ENCODE measurements around the gene HORMAD2. TPM values are rescaled to one million over a fixed set of nuclear protein-coding genes. Genes with fewer than 3 reads are reported as not detected.

Gene HORMAD2
- total RNA-seq, 1 donor from 2014 or later: not detected

GRCh38 chr22:30182815-30183214 is 102.6 kb downstream of the HORMAD2 start:
- intact Hi-C loops (cut with DNase I): no loop called here
- DNase-seq (ENCODE audit: missing footprints) (no peak), ATAC-seq (no peak)

- ATAC-seq (no peak), DNase-seq (ENCODE audit: missing footprints) (no peak)
- intact Hi-C loops (cut with DNase I): no loop called here
Measured at GRCh38 chr22:30183271-30183670, 103.0 kb downstream of the HORMAD2 start.

GRCh38 chr22:30183861-30184278 is 103.6 kb downstream of the HORMAD2 start:
- ATAC-seq (no peak), DNase-seq (ENCODE audit: missing footprints) (no peak)
- intact Hi-C loops (cut with DNase I): no loop called here

- no peak for ATAC-seq
- intact Hi-C loops (cut with DNase I): no loop called here
Measured at GRCh38 chr22:30185129-30185528, 104.9 kb downstream of the HORMAD2 start.

GRCh38 chr22:30185549-30185948 is 105.3 kb downstream of the HORMAD2 start:
- no peak for ATAC-seq
- no peak for DNase-seq (ENCODE audit: missing footprints)
- intact Hi-C loops (cut with DNase I): no loop called here

More at GRCh38 chr22:30185129-30185528, 104.9 kb downstream of the HORMAD2 start:
- no peak for DNase-seq (ENCODE audit: missing footprints)

- DNase-seq (ENCODE audit: missing footprints): no peak
- ATAC-seq: no peak
- intact Hi-C loops (cut with DNase I): no loop called here
Measured at GRCh38 chr22:30186041-30186440, 105.8 kb downstream of the HORMAD2 start.

- no peak for ATAC-seq
- intact Hi-C loops (cut with DNase I): no loop called here
Measured at GRCh38 chr22:30186510-30186909, 106.2 kb downstream of the HORMAD2 start.

GRCh38 chr22:30187094-30187493 is 106.8 kb downstream of the HORMAD2 start:
- intact Hi-C loops (cut with DNase I): no loop called here
- ATAC-seq: no peak
- DNase-seq (ENCODE audit: missing footprints): no peak

More at GRCh38 chr22:30186510-30186909, 106.2 kb downstream of the HORMAD2 start:
- no peak for DNase-seq (ENCODE audit: missing footprints)

GRCh38 chr22:30187529-30188407 is 107.5 kb downstream of the HORMAD2 start:
- DNase-seq (ENCODE audit: missing footprints) (no peak), ATAC-seq (no peak)
- intact Hi-C loops (cut with DNase I): no loop called here

- intact Hi-C loops (cut with DNase I): no loop called here
- DNase-seq (ENCODE audit: missing footprints) (no peak), ATAC-seq (no peak)
Measured at GRCh38 chr22:30188911-30189310, 108.6 kb downstream of the HORMAD2 start.

GRCh38 chr22:30190574-30190973 is 110.3 kb downstream of the HORMAD2 start:
- intact Hi-C loops (cut with DNase I): no loop called here
- DNase-seq (ENCODE audit: missing footprints) (no peak), ATAC-seq (no peak)

GRCh38 chr22:30191040-30191701 is 110.9 kb downstream of the HORMAD2 start:
- ATAC-seq (no peak), DNase-seq (ENCODE audit: missing footprints) (no peak)
- intact Hi-C loops (cut with DNase I): no loop called here

- intact Hi-C loops (cut with DNase I): no loop called here
- DNase-seq (ENCODE audit: missing footprints) (no peak), ATAC-seq (no peak)
Measured at GRCh38 chr22:30192427-30192826, 112.2 kb downstream of the HORMAD2 start.

GRCh38 chr22:30193031-30193775 is 112.9 kb downstream of the HORMAD2 start:
- intact Hi-C loops (cut with DNase I): no loop called here
- DNase-seq (ENCODE audit: missing footprints) (no peak), ATAC-seq (no peak)

- DNase-seq (ENCODE audit: missing footprints): no peak
- intact Hi-C loops (cut with DNase I): no loop called here
- peak; percentile 35 for ATAC-seq
Measured at GRCh38 chr22:30195245-30196140, 115.2 kb downstream of the HORMAD2 start.

GRCh38 chr22:30196141-30196879 is 116.0 kb downstream of the HORMAD2 start:
- DNase-seq (ENCODE audit: missing footprints): peak; percentile 94
- ATAC-seq: peak; percentile 88
- intact Hi-C loops (cut with DNase I): no loop called here

- intact Hi-C loops (cut with DNase I): no loop called here
- peak; percentile 28 for ATAC-seq
- no peak for DNase-seq (ENCODE audit: missing footprints)
Measured at GRCh38 chr22:30196880-30197336, 116.6 kb downstream of the HORMAD2 start.

- ATAC-seq (no peak), DNase-seq (ENCODE audit: missing footprints) (no peak)
- intact Hi-C loops (cut with DNase I): no loop called here
Measured at GRCh38 chr22:30197389-30197788, 117.1 kb downstream of the HORMAD2 start.
